H1 (cell line): ENCODE data around the gene LENG9. TPM values are rescaled to one million over a fixed set of nuclear protein-coding genes. Genes with fewer than 3 reads are reported as not detected.

Experiments
- CTCF ChIA-PET: fragments of 300-600 bp; sonication (Branson Sonifier 250); formaldehyde crosslinking; loops from one replicate; lab custom pipeline; 2021; ENCODE audit not compliant: partially characterized antibody; lab: Charles Lee
- POLR2A ChIA-PET: fragments of 300-600 bp; sonication (Branson Sonifier 250); formaldehyde crosslinking; loops from one replicate; lab custom pipeline; 2021; ENCODE audit warnings: inconsistent platforms; ENCODE audit not compliant: partially characterized antibody; lab: Charles Lee
- DNase-seq, 2 experiments: peaks; one replicate each; pipeline versions ENCODE4 v3.0.0 to v3.0.0-alpha.2; 2010 to 2022; ENCODE audit warnings: low spot score in 2 of 2, low read depth in 1 of 2, mixed read lengths in 1 of 2
- FAIRE-seq: peaks from 2 replicates; lab custom pipeline; 2011; peaks lifted over from hg19 to GRCh38; lab: Jason Lieb, UNC
- H2AFZ ChIP-seq: 2 replicates; pipeline ENCODE4 v1.8.1; 2012; ENCODE audit warnings: low read length, inconsistent platforms
- H2AK5ac ChIP-seq: 2 replicates; pipeline ENCODE4 v1.6.1; 2013; ENCODE audit warnings: low read depth, low read length
- H2BK120ac ChIP-seq: replicated peaks from 2 replicates; pipeline ENCODE3; 2013; ENCODE audit warnings: low read depth, low read length, inconsistent platforms
- H2BK12ac ChIP-seq: 2 replicates; pipeline ENCODE4 v1.6.1; 2013; ENCODE audit warnings: low read depth, low read length
- H2BK15ac ChIP-seq: 2 replicates; pipeline ENCODE4 v1.6.1; 2013; ENCODE audit warnings: low read length
- H2BK20ac ChIP-seq: 2 replicates; pipeline ENCODE4 v1.6.1; 2013; ENCODE audit warnings: low read length
- H2BK5ac ChIP-seq: 2 replicates; pipeline ENCODE4 v1.6.1; 2013; ENCODE audit warnings: low read depth, low read length
- H3K14ac ChIP-seq: 2 replicates; pipeline ENCODE4 v1.6.1; 2013; ENCODE audit warnings: inconsistent platforms; ENCODE audit not compliant: insufficient read length
- H3K18ac ChIP-seq: 2 replicates; pipeline ENCODE4 v1.6.1; 2013; ENCODE audit warnings: low read length; ENCODE audit errors: extremely low read depth
- H3K23ac ChIP-seq: 2 replicates; pipeline ENCODE4 v1.6.1; 2013; ENCODE audit warnings: inconsistent platforms; ENCODE audit not compliant: insufficient read length
- H3K23me2 ChIP-seq: 2 replicates; pipeline ENCODE4 v1.6.1; 2013; ENCODE audit warnings: low read depth, low read length
- H3K27ac ChIP-seq: 2 replicates; pipeline ENCODE4 v1.6.1; 2011; ENCODE audit warnings: low read depth, low read length, inconsistent platforms
- H3K27me3 ChIP-seq, 4 experiments: replicated peaks in 1 of 4; 1 replicate in 1 of 4; 2 replicates in 3 of 4; pipeline versions ENCODE4 v1.6.1 to v1.8.1; 2011 to 2013; ENCODE audit warnings: low read length in 3 of 4, mild to moderate bottlenecking in 3 of 4, inconsistent platforms in 2 of 4, mixed read lengths in 2 of 4, moderate library complexity in 1 of 4; ENCODE audit not compliant: control insufficient read depth in 3 of 4, insufficient read depth in 3 of 4; ENCODE audit errors: extremely low read depth in 1 of 4
- H3K36me3 ChIP-seq, 4 experiments: 2 replicates each; pipeline versions ENCODE4 v1.6.1 to v1.8.1; 2011 to 2013; ENCODE audit warnings: mild to moderate bottlenecking in 4 of 4, low read length in 3 of 4, moderate library complexity in 2 of 4, control low read depth in 1 of 4, inconsistent platforms in 1 of 4; ENCODE audit not compliant: insufficient read depth in 4 of 4, control insufficient read depth in 2 of 4
- H3K4ac ChIP-seq: replicated peaks from 2 replicates; pipeline ENCODE3; 2013; ENCODE audit warnings: low read length, low read depth, mixed read lengths, inconsistent platforms; ENCODE audit not compliant: insufficient read length
- H3K4me1 ChIP-seq, 4 experiments: replicated peaks in 1 of 4; 1 replicate in 1 of 4; 2 replicates in 3 of 4; pipeline versions ENCODE4 v1.6.1 to v1.8.1; 2011 to 2013; ENCODE audit warnings: low read length in 3 of 4, inconsistent platforms in 2 of 4, mixed read lengths in 1 of 4; ENCODE audit not compliant: insufficient read depth in 4 of 4, control insufficient read depth in 3 of 4
- H3K4me2 ChIP-seq, 2 experiments: 2 replicates each; pipeline versions ENCODE4 v1.6.1 to v1.8.1; 2011 to 2013; ENCODE audit warnings: low read depth in 2 of 2, low read length in 2 of 2, control low read depth in 1 of 2, inconsistent platforms in 1 of 2, mild to moderate bottlenecking in 1 of 2; ENCODE audit not compliant: insufficient read depth in 1 of 2
- H3K4me3 ChIP-seq, 4 experiments: fragments of 200-600, 300-600 bp in 1 of 4; sonication (generic), shearing (Covaris generic), sonication (Bioruptor Twin) in 1 of 4; 2 replicates each; pipeline versions ENCODE4 v1.5.1 to v1.8.1; 2011 to 2016; ENCODE audit warnings: low read length in 4 of 4, low read depth in 3 of 4, control low read depth in 2 of 4, inconsistent platforms in 2 of 4, mild to moderate bottlenecking in 2 of 4, mixed read lengths in 1 of 4, moderate library complexity in 1 of 4; ENCODE audit not compliant: insufficient read depth in 2 of 4; ENCODE audit errors: extremely low read depth in 1 of 4
- H3K56ac ChIP-seq: replicated peaks from 2 replicates; pipeline ENCODE3; 2013; ENCODE audit warnings: low read depth, mild to moderate bottlenecking, mixed read lengths, low read length, inconsistent platforms; ENCODE audit not compliant: insufficient read length
- H3K79me1 ChIP-seq: 2 replicates; pipeline ENCODE4 v1.6.1; 2013; ENCODE audit warnings: low read depth, low read length, control low read depth
- H3K79me2 ChIP-seq, 2 experiments: 2 replicates each; pipeline versions ENCODE4 v1.6.1 to v1.8.1; 2012 to 2013; ENCODE audit warnings: low read length in 2 of 2, mild to moderate bottlenecking in 2 of 2, inconsistent platforms in 1 of 2; ENCODE audit not compliant: insufficient read depth in 2 of 2, control insufficient read depth in 1 of 2
- H3K9ac ChIP-seq, 4 experiments: replicated peaks in 1 of 4; 1 replicate in 1 of 4; 2 replicates in 3 of 4; pipeline versions ENCODE4 v1.6.1 to v1.8.1; 2011 to 2013; ENCODE audit warnings: low read depth in 3 of 4, low read length in 3 of 4, control low read depth in 2 of 4, mild to moderate bottlenecking in 2 of 4, moderate library complexity in 2 of 4, inconsistent platforms in 1 of 4; ENCODE audit errors: extremely low read depth in 1 of 4
- H3K9me3 ChIP-seq, 2 experiments: 2 replicates each; pipeline versions ENCODE4 v1.6.1 to v1.8.1; 2012 to 2013; ENCODE audit warnings: mild to moderate bottlenecking in 2 of 2, moderate library complexity in 2 of 2, control low read depth in 1 of 2, inconsistent platforms in 1 of 2, low read depth in 1 of 2, low read length in 1 of 2, mixed read lengths in 1 of 2; ENCODE audit not compliant: insufficient read depth in 2 of 2
- H4K20me1 ChIP-seq, 2 experiments: replicated peaks in 1 of 2; 2 replicates each; pipeline versions ENCODE3 to v1.8.1; 2011 to 2013; ENCODE audit warnings: inconsistent platforms in 2 of 2, low read length in 2 of 2, mild to moderate bottlenecking in 1 of 2; ENCODE audit not compliant: insufficient read depth in 2 of 2, control insufficient read depth in 1 of 2
- H4K5ac ChIP-seq: 2 replicates; pipeline ENCODE4 v1.6.1; 2013; ENCODE audit warnings: low read length, low read depth, mixed read lengths, inconsistent platforms; ENCODE audit not compliant: insufficient read length
- H4K8ac ChIP-seq: 2 replicates; pipeline ENCODE4 v1.8.0; 2013; ENCODE audit warnings: mild to moderate bottlenecking, moderate library complexity, low read length, inconsistent platforms; ENCODE audit not compliant: insufficient read depth; ENCODE audit errors: extremely low read depth
- H4K91ac ChIP-seq: replicated peaks from 2 replicates; pipeline ENCODE3; 2013; ENCODE audit warnings: low read length, mixed read lengths, inconsistent platforms; ENCODE audit not compliant: insufficient read length
- ASH2L ChIP-seq: fragments of 200-600, 300-600 bp; sonication (generic); IDR thresholded peaks from one replicate; pipeline ENCODE4 v1.7.1; 2017; ENCODE audit warnings: low read length
- BACH1 ChIP-seq: IDR thresholded peaks from 2 replicates; pipeline ENCODE4 v1.6.1; 2012; ENCODE audit warnings: low read length, improper control_type of control experiment
- CEBPB ChIP-seq: IDR thresholded peaks from 2 replicates; pipeline ENCODE4 v1.6.1; 2012; ENCODE audit warnings: low read depth, low read length
- CREB1 ChIP-seq: IDR thresholded peaks from 2 replicates; pipeline ENCODE4 v1.6.1; 2012; ENCODE audit warnings: inconsistent platforms
- EZH2 ChIP-seq: fragments of 200-600 bp; sonication (generic); IDR thresholded peaks from 2 replicates; pipeline ENCODE4 v1.7.1; 2012; ENCODE audit warnings: low read depth, mild to moderate bottlenecking, moderate library complexity, low read length, inconsistent platforms; ENCODE audit not compliant: severe bottlenecking
- JUN ChIP-seq: IDR thresholded peaks from 2 replicates; pipeline ENCODE4 v1.6.1; 2011; ENCODE audit warnings: low read depth, mild to moderate bottlenecking, improper control_type of control experiment, low read length
- KDM4A ChIP-seq: IDR thresholded peaks from one replicate; pipeline ENCODE4 v1.7.1; 2012; ENCODE audit warnings: low read depth, mild to moderate bottlenecking, moderate library complexity, low read length, inconsistent platforms; ENCODE audit not compliant: severe bottlenecking
- NANOG ChIP-seq: IDR thresholded peaks from 2 replicates; pipeline ENCODE4 v1.6.1; 2011; ENCODE audit warnings: low read length, low read depth, mild to moderate bottlenecking, inconsistent platforms; ENCODE audit not compliant: insufficient read depth, poor library complexity, severe bottlenecking
- POLR2A ChIP-seq, 2 experiments: IDR thresholded peaks; 1 replicate in 1 of 2; 2 replicates in 1 of 2; pipeline ENCODE4 v1.6.1; 2011; ENCODE audit warnings: low read depth in 2 of 2, low read length in 2 of 2, mild to moderate bottlenecking in 2 of 2; ENCODE audit errors: control extremely low read depth in 1 of 2
- POLR2AphosphoS5 ChIP-seq: IDR thresholded peaks from 2 replicates; pipeline ENCODE4 v1.6.1; 2011; ENCODE audit warnings: low read depth, low read length
- RFX5 ChIP-seq: IDR thresholded peaks from 2 replicates; pipeline ENCODE4 v1.6.1; 2011; ENCODE audit warnings: low read depth, low read length, improper control_type of control experiment, borderline replicate concordance
- SAP30 ChIP-seq: fragments of 300-600 bp; sonication (generic); IDR thresholded peaks from 2 replicates; pipeline ENCODE4 v1.7.1; 2012; ENCODE audit warnings: low read length, moderate library complexity, mild to moderate bottlenecking, inconsistent platforms; ENCODE audit not compliant: insufficient read depth, insufficient replicate concordance
- WGBS, 2 experiments: shearing (Covaris generic) in 1 of 2; methylation state at CpG; one replicate each; pipeline versions ENCODE4 v1.1.6 to v1.1.7; 2013 to 2015; ENCODE audit warnings: low lambda C conversion rate in 2 of 2, mixed read lengths in 2 of 2, inconsistent platforms in 1 of 2, low coverage in 1 of 2, missing lambda C conversion rate in 1 of 2; ENCODE audit not compliant: insufficient replicate concordance in 2 of 2, insufficient coverage in 1 of 2, insufficient read length in 1 of 2; ENCODE audit errors: extremely low coverage in 1 of 2, missing lambda C conversion rate in 1 of 2; 5-methylcytosine and 5-hydroxymethylcytosine counted together
- polyA plus RNA-seq, 7 experiments: library from polyadenylated mRNA; depleted of rRNA in 3 of 7; stranded (reverse) in 5 of 7; unstranded in 2 of 7; fragments of >200 nt in 5 of 7; fragments of 200-250 nt in 2 of 7; gene quantifications; 1 replicate in 5 of 7; 2 replicates in 1 of 7; 4 replicates in 1 of 7; pipeline versions ENCODE4 v1.2.1 to v1.2.3, GENCODE V29; 2011 to 2013; ENCODE audit warnings: missing spikeins in 2 of 7, mixed read lengths in 2 of 7
- total RNA-seq: library from RNA; stranded (reverse); fragmentation: NEBNext Ultra II Directional; extraction: Animal tissue kit (Norgen Biotek cat#: 25700); gene quantifications from 2 replicates; pipeline ENCODE4 v1.2.1, GENCODE V29; 2021
- TF ChIP-seq, protein P1 (sequence below): IDR thresholded peaks from 2 replicates; pipeline ENCODE4 v1.6.1; 2011; ENCODE audit warnings: low read length, improper control_type of control experiment

LENG9 gene
- total and polyA plus RNA-seq, 2 of the 8 experiments (the other 6 are each of a cell fraction or from before 2014, with no cell fraction given): 1.6 to 3.9 TPM

DNA sequence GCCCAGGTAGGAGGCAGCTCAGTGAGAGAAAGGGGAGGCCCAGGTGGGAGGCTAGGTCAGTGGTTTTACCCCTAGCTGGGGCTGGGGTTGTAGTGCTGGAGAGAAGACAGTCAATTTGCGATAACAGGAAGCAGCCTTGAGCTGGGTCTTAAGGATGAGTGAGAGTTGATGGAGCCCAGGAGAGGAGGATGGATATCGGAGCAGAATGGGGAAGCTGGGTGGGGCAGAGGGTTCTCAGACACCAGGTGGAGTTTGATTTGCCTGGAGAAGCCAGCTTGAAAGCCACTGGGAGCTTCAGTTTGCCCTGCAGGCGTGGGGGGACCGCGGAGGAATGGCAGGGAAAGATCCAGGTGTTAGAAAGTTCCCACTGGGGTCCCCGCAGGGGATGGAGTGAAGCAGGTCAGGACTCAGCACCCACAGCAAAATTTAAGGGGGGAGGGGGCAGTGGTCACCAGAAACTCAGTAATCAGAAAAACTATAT lies 10.4 kb upstream of the LENG9 start:
- H3K23me2 ChIP-seq: peaks cover 5% of the 10 kb centered on the region; the same call in 1 of the 2 replicates
- no peak overlapping the region for H3K9ac ChIP-seq
- peaks cover 3 to 24% (median 18%) of the 10 kb centered on the region in 4 experiments for H3K27me3 ChIP-seq
- H3K4ac ChIP-seq: no peak overlapping the region
- H3K23ac ChIP-seq: no peak overlapping the region
- peaks cover 3 to 10% (median 3%) of the 10 kb centered on the region in 4 experiments; a peak in 6 of 7 replicates for H3K4me1 ChIP-seq
- no peaks in the 10 kb centered on the region for H3K36me3 ChIP-seq
- H4K5ac ChIP-seq: no peak overlapping the region
- no peak overlapping the region for H2AK5ac ChIP-seq
- 92% methylated on average over 6 of the region's 6 CpGs; no CpG with 5 or more reads in 1 of the 2 experiments for WGBS, 2 experiments
- peak overlapping the region in 1 of 2 experiments; percentile 28; a peak in 1 of 4 replicates for H3K4me2 ChIP-seq
- FAIRE-seq: no peak
- H3K27ac ChIP-seq: no peak overlapping the region
- no peaks in the 10 kb centered on the region for H4K20me1 ChIP-seq
- H3K9me3 ChIP-seq: no peaks in the 10 kb centered on the region
- no peak overlapping the region for H3K4me3 ChIP-seq
- ChIA-PET POLR2A (interaction anchor here (1.2 to 2.1 kb wide), 3 partner anchors 8 to 15 kb away, joined by 3 to 14 read pairs (median 6); partner anchors contain the start of gene LENG9), CTCF (interaction anchor here (0.6 to 1.5 kb wide), 7 partner anchors 11 to 1165 kb away, joined by 3 to 4 read pairs (median 3); no protein-coding TSS in a partner anchor)
- H2AFZ ChIP-seq: no peak overlapping the region
- peak overlapping the region; percentile 84 for H4K91ac ChIP-seq
- H2BK5ac ChIP-seq: peak overlapping the region; percentile 40; the same call in 1 of the 2 replicates
- H2BK12ac ChIP-seq: peak overlapping the region; percentile 87; the same call in 1 of the 2 replicates
- H4K8ac ChIP-seq: no peak overlapping the region
- H2BK15ac ChIP-seq: peak overlapping the region; percentile 97; the same call in 1 of the 2 replicates
- H2BK120ac ChIP-seq: no peak overlapping the region
- no peak overlapping the region for H2BK20ac ChIP-seq
- H3K79me2 ChIP-seq: no peaks in the 10 kb centered on the region
- DNase-seq: no peak
- no peaks in the 10 kb centered on the region for H3K79me1 ChIP-seq
- H3K56ac ChIP-seq: no peak overlapping the region
- peak overlapping the region; percentile 48; the same call in 1 of the 2 replicates for H3K18ac ChIP-seq
- H3K14ac ChIP-seq: no peak overlapping the region
- TF ChIP-seq SAP30 (no peak), BACH1 (no peak), NANOG (no peak), RFX5 (no peak), CEBPB (no peak), EZH2 (no peak), KDM4A (no peak), ASH2L (no peak), POLR2AphosphoS5 (no peak), JUN (no peak), POLR2A (IDR thresholded peaks at IDR 0.05; ENCODE audit: control extremely low read depth in 1 of 2, low read depth in 2 of 2, low read length in 2 of 2) (no peak), CREB1 (no peak)
- TF ChIP-seq, protein P1, sequence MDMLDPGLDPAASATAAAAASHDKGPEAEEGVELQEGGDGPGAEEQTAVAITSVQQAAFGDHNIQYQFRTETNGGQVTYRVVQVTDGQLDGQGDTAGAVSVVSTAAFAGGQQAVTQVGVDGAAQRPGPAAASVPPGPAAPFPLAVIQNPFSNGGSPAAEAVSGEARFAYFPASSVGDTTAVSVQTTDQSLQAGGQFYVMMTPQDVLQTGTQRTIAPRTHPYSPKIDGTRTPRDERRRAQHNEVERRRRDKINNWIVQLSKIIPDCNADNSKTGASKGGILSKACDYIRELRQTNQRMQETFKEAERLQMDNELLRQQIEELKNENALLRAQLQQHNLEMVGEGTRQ: no peak
